GM10847 (cell line): ENCODE measurements around the gene ATP5F1D.

ENCODE experiments used
- POLR2A ChIP-seq: IDR thresholded peaks from 2 replicates; pipeline ENCODE4 v1.6.1; 2011; ENCODE audit not compliant: insufficient read length; ENCODE audit errors: extremely low read depth

ATP5F1D gene

GRCh38 chr19:1219786-1220476 is 21.6 kb upstream of the ATP5F1D start:
- no peak for TF ChIP-seq POLR2A

DNA sequence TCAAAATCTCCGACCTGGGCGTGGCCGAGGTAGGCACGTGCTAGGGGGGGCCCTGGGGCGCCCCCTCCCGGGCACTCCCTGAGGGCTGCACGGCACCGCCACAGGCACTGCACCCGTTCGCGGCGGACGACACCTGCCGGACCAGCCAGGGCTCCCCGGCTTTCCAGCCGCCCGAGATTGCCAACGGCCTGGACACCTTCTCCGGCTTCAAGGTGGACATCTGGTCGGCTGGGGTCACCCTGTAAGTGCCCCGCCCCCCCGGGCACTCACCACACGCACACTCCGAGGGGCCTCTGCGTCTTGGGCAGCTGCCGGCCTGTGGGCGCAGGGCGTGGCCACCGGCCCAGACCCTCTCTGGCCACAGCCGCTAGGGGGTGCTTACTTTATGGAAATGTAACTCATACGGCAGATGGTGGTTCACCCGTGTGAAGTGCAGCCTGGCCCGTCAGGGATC is 21.0 kb upstream of the ATP5F1D start:
- TF ChIP-seq POLR2A: no peak

GRCh38 chr19:1220976-1221903 is 20.3 kb upstream of the ATP5F1D start:
- no peak for TF ChIP-seq POLR2A

- TF ChIP-seq POLR2A: no peak
Measured at GRCh38 chr19:1221904-1222255, 19.7 kb upstream of the ATP5F1D start.

DNA sequence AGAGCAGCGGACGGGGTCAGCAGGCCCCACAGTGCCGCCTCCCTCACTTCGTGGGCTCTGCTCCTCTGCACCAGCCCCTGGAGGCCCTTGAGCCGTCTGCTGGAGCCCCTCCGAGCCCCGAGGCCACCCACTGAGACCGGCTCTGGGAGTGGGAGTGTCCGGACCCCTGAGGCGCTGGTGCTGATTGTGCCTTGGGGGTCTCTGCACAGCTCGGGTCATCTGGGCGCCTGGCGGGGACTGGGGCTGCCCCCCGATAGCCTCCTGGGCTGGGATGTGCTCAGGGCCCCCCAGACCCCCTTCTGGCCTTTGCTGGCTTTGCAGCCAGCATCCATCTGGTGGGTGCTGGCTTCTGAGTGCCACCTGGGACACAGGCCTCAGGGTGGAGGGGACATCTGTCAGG is 19.2 kb upstream of the ATP5F1D start:
- TF ChIP-seq POLR2A: no peak

DNA sequence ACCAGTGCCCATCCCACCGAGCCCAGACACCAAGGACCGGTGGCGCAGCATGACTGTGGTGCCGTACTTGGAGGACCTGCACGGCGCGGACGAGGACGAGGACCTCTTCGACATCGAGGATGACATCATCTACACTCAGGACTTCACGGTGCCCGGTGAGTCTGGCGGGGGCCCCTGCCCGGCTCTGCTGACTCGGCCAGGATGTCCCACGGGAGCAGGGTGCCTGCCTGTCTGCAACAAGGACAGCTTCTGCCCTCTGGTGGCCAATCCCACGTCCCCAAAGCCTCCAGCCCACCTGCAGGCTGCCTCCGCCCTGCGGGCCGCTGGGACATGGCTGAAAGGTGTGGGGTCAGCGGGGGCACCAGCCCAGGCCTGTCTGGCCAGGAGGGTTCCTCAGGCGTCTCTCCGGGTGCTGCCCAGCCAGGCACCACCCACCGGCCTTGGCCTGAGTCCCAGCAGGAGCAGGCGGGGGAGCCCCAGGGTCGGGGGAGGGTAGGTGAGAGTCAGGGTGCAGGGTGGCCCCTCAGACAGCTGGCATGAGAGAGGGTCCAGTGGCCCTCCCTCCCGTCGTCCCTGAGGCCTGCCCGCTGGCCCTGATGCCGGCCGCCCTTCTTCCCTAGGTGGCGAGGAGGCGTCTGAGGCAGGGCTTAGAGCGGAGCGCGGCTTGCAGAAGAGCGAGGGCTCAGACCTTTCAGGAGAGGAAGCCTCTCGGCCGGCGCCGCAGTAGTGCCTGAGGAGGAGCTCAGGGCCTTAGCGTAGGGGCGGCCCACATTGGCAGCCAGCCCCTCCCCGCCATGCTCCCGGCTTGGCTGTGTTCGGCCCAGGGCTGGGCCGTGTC is 18.3 kb upstream of the ATP5F1D start:
- TF ChIP-seq POLR2A: no peak

- TF ChIP-seq POLR2A: no peak
Measured at GRCh38 chr19:1224047-1224825, 17.3 kb upstream of the ATP5F1D start.

GRCh38 chr19:1224847-1225246 is 16.7 kb upstream of the ATP5F1D start:
- no peak for TF ChIP-seq POLR2A

- TF ChIP-seq POLR2A: no peak
Measured at GRCh38 chr19:1225440-1226226, 15.9 kb upstream of the ATP5F1D start.

GRCh38 chr19:1226227-1226518 is 15.4 kb upstream of the ATP5F1D start:
- TF ChIP-seq POLR2A: no peak

DNA sequence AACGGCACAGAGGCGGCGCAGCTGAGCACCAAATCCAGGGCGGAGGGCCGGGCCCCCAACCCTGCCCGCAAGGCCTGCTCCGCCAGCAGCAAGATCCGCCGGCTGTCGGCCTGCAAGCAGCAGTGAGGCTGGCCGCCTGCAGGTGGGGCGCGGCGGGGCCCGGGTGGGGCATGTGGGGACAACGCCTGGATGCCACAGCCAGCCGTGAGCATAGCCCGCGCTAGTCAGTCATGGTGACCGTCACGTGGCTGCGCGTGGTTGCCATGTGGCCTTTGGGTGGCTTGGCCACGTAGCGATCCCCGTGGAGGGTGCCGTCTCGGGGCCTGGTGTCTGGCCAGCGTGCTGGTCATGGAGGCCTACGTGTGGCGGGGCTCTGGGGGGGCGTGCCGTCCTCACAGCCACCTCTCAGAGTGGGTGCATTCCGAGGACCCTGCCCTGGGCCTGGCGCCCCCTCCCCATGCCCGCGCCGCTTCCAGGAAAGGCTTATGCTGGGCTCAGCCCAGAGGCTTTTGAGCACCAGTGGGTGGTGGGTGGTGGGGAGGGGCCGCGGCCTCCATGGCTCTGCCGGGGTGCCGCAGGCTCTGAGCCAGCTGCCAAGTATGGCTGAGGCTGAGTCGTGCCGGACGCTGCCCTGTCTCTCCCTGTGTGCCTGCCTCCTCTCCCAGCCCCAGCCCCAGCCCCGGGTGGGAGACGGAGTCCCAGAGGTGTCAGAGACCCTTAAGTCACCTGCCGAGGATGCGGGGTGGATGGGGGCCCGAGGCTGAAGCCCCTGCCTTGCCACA is 14.8 kb upstream of the ATP5F1D start:
- no peak for TF ChIP-seq POLR2A

- TF ChIP-seq POLR2A: no peak
Measured at GRCh38 chr19:1227304-1228054, 14.1 kb upstream of the ATP5F1D start.
